ENCODE results near the gene GNB5.
"Not testable (repeated sequence)": the region's sequence is repeated elsewhere in the genome, so short reads cannot be mapped to it uniquely, and the experiment has no call there.

The GNB5 gene

DNA sequence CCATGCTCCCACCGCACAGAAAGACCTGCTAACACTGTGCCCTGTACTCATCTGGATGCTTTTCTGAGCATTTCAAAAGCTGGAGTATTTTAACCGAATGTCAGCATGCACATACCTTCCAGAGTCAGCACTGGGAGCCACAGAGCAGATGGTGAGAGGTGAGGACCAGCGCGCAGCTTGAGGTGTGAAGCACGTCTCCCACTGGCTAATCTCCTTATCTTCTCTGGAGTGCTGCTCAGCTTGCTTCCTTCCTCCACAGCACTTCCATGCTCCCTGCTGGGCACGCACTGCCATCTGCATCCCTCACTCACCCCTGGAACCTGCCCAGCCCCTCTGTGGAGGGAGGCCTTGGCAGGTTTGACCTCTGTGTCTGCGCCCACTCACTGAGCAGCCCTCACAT lies at the start of gene GNB5:
TSS of gene GNB5 (minus strand) at position 186 of the 400 bp plus-strand sequence. CDS start 6,716 bp downstream, outside the sequence.
- TF ChIP-seq, protein P1, sequence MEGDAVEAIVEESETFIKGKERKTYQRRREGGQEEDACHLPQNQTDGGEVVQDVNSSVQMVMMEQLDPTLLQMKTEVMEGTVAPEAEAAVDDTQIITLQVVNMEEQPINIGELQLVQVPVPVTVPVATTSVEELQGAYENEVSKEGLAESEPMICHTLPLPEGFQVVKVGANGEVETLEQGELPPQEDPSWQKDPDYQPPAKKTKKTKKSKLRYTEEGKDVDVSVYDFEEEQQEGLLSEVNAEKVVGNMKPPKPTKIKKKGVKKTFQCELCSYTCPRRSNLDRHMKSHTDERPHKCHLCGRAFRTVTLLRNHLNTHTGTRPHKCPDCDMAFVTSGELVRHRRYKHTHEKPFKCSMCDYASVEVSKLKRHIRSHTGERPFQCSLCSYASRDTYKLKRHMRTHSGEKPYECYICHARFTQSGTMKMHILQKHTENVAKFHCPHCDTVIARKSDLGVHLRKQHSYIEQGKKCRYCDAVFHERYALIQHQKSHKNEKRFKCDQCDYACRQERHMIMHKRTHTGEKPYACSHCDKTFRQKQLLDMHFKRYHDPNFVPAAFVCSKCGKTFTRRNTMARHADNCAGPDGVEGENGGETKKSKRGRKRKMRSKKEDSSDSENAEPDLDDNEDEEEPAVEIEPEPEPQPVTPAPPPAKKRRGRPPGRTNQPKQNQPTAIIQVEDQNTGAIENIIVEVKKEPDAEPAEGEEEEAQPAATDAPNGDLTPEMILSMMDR (IDR thresholded peaks at IDR 0.05; ENCODE audit: poor library complexity, severe bottlenecking): no peak
- peak; percentile 20 for ATAC-seq (ENCODE audit: low read depth)
- no peaks in the 10 kb centered on the region for H3K9me3 ChIP-seq (ENCODE audit: severe bottlenecking)
- DNase-seq (ENCODE audit: low spot score): no peak
- H3K4me1 ChIP-seq (ENCODE audit: insufficient read depth, poor library complexity, severe bottlenecking): no peaks in the 10 kb centered on the region
- no peak within 1 kb of the TSS for H3K27ac ChIP-seq (ENCODE audit: poor library complexity, severe bottlenecking)
- peaks cover 33% of the 10 kb centered on the region for H3K36me3 ChIP-seq (ENCODE audit: low read depth)
- no peaks in the 10 kb centered on the region for H3K27me3 ChIP-seq (ENCODE audit: insufficient read depth, poor library complexity, severe bottlenecking)
- no peak within 1 kb of the TSS for H3K4me3 ChIP-seq (ENCODE audit: severe bottlenecking)

DNA sequence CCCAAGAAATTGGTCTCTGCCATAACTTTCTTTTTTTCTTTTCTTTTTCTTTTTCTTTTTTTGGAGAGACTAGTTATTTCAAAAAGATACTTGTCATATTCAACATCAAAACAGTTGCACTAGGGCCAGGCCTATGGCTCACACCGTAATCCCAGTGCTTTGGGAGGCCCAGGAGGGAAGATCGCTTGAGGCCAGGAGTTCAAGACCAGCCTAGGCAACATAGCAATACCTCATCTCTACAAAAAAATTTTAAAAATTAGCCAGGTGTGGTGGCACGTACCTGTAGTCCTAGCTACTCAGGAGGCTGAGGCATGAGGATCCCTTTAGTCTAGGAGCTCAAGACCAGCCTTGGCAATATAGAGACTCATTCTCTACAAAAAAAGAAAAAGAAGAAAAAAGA lies 49.0 kb upstream of the GNB5 start:
- Histone ChIP-seq H3K4me1 (ENCODE audit: insufficient read depth, poor library complexity, severe bottlenecking) (no peaks in the 10 kb centered on the region), H3K27ac (ENCODE audit: poor library complexity, severe bottlenecking) (no peak overlapping the region), H3K9me3 (ENCODE audit: severe bottlenecking) (no peaks in the 10 kb centered on the region), H3K27me3 (ENCODE audit: insufficient read depth, poor library complexity, severe bottlenecking) (no peaks in the 10 kb centered on the region), H3K4me3 (ENCODE audit: severe bottlenecking) (no peak overlapping the region), H3K36me3 (ENCODE audit: low read depth) (peaks cover 56% of the 10 kb centered on the region)
- DNase-seq (ENCODE audit: low spot score): no peak
- no peak for ATAC-seq (ENCODE audit: low read depth)
- TF ChIP-seq, protein P1 (IDR thresholded peaks at IDR 0.05; ENCODE audit: poor library complexity, severe bottlenecking): no peak

DNA sequence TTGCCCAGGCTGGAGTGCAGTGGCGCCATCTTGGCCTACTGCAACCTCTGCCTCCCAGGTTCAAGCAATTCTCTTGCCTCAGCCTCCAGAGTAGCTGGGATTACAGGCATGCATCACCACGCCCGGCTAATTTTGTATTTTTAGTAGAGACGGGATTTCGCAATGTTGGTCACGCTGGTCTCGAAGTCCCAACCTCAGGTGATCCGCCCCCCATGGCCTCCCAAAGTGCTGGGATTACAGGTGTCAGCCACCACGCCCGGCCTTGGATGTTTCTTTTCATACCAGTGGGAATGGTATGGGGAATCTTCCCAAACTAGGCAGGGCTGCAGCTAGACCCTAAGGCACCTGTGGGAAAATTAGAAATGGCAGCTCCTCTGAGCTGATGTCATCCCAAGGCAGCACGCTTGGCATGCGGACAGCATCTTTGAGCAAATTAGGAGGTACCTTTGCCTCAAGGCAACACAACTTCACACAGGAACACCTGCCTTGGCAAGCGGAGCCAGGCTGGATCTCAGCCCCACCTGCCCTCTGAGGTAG lies 47.9 kb upstream of the GNB5 start:
- H3K27ac ChIP-seq (ENCODE audit: poor library complexity, severe bottlenecking); H3K9me3 ChIP-seq (ENCODE audit: severe bottlenecking); DNase-seq (ENCODE audit: low spot score); H3K4me1 ChIP-seq (ENCODE audit: insufficient read depth, poor library complexity, severe bottlenecking); H3K27me3 ChIP-seq (ENCODE audit: insufficient read depth, poor library complexity, severe bottlenecking); ATAC-seq (ENCODE audit: low read depth); H3K4me3 ChIP-seq (ENCODE audit: severe bottlenecking): not testable (repeated sequence)
- H3K36me3 ChIP-seq (ENCODE audit: low read depth): peaks cover 53% of the 10 kb centered on the region

DNA sequence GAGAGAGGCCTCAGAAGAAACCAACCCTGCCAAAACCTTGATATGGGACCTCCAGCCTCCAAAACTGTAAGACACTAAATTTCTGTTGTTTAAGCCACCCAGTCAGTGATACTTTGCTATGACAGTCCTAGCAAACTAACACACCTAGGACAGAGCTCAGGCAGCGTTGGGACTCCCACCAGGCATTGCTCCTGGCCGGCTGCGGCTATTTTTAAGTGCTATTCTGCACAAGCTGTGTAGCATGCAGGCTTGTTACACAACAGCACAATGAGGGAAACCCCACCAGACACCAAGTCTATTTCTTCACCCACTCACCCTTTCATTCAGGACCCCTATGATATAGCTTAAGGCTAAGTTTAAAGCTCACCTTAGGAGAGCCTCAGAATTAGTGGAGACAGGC lies 47.0 kb upstream of the GNB5 start:
- TF ChIP-seq, protein P1 (IDR thresholded peaks at IDR 0.05; ENCODE audit: poor library complexity, severe bottlenecking): no peak
- no peaks in the 10 kb centered on the region for H3K9me3 ChIP-seq (ENCODE audit: severe bottlenecking)
- no peaks in the 10 kb centered on the region for H3K4me1 ChIP-seq (ENCODE audit: insufficient read depth, poor library complexity, severe bottlenecking)

DNA sequence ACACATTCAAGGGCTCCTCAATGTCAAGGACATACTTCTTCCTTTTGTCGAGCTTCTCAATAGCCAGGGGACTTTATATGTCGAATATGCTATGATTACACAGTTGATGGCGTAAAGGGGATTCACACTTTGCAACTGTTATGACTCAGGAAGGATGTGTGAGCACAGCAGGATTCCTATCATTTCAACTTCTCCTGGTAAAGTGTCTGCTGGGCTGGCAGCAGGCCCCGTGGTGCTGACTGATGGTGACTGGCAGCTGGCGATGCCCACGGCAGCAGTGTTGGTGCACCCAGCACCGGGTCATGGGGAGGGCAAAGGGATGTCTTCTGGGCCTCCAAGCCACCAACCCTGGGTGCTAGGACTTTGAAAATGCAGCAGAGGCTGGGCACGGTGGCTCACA lies 44.8 kb upstream of the GNB5 start:
- H3K4me1 ChIP-seq (ENCODE audit: insufficient read depth, poor library complexity, severe bottlenecking): no peaks in the 10 kb centered on the region
- no peak overlapping the region for H3K4me3 ChIP-seq (ENCODE audit: severe bottlenecking)
- H3K27me3 ChIP-seq (ENCODE audit: insufficient read depth, poor library complexity, severe bottlenecking): no peaks in the 10 kb centered on the region
- no peak overlapping the region for H3K27ac ChIP-seq (ENCODE audit: poor library complexity, severe bottlenecking)
- DNase-seq (ENCODE audit: low spot score) (no peak), ATAC-seq (ENCODE audit: low read depth) (0 out of 3 replicates have a peak, but pooled peaks have one; percentile 24)
- H3K36me3 ChIP-seq (ENCODE audit: low read depth): peaks cover 46% of the 10 kb centered on the region
- TF ChIP-seq, protein P1 (IDR thresholded peaks at IDR 0.05; ENCODE audit: poor library complexity, severe bottlenecking): no peak
- H3K9me3 ChIP-seq (ENCODE audit: severe bottlenecking): no peaks in the 10 kb centered on the region

More for the DNA sequence above, 47.0 kb upstream of the GNB5 start:
- Histone ChIP-seq H3K27me3 (ENCODE audit: insufficient read depth, poor library complexity, severe bottlenecking) (no peaks in the 10 kb centered on the region), H3K27ac (ENCODE audit: poor library complexity, severe bottlenecking) (no peak overlapping the region), H3K4me3 (ENCODE audit: severe bottlenecking) (no peak overlapping the region), H3K36me3 (ENCODE audit: low read depth) (peaks cover 55% of the 10 kb centered on the region)
- DNase-seq (ENCODE audit: low spot score) (no peak), ATAC-seq (ENCODE audit: low read depth) (no peak)
